GM12865 (cell line): ENCODE data around the gene SYNM.

Source experiments
- DNase-seq: peaks from one replicate; pipeline ENCODE4 v3.0.0; 2010; ENCODE audit warnings: low read depth
- H3K4me3 ChIP-seq: 2 replicates; pipeline ENCODE4 v1.5.1; 2011; ENCODE audit warnings: mild to moderate bottlenecking, low read depth, low read length, control low read depth
- TF ChIP-seq, protein P1 (sequence below): IDR thresholded peaks from 2 replicates; pipeline ENCODE4 v1.5.1; 2011; ENCODE audit warnings: low read length, control low read depth, low read depth, inconsistent platforms; ENCODE audit not compliant: insufficient read depth; ENCODE audit errors: missing control alignments

Gene SYNM

DNA sequence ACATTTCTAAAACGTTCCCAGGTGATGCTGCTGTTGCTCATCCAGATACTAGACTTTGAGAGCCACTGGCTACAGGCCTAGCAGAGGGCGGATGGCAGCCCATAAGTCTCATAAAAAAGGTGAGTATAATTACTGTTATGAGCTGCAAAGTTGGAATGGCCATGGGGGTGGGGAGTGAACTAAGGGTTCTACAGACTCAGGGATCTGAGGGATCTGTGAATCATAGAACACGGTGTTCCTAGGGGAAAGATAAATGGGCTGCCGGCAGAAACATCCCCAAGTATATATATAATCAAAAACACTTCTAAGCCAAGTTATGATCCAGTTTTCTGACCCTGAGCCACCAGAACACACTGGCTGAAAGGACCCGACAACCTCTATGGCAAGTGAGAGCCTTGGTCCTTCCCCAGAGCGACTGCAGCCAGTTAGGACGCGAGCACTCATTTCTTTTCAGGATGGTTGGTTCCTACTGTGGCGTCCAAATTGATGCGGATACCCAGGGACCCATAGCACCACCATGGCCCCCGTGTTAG lies 7.9 kb upstream of the SYNM start:
- no peak overlapping the region for H3K4me3 ChIP-seq
- no peak for DNase-seq
- TF ChIP-seq, protein P1, sequence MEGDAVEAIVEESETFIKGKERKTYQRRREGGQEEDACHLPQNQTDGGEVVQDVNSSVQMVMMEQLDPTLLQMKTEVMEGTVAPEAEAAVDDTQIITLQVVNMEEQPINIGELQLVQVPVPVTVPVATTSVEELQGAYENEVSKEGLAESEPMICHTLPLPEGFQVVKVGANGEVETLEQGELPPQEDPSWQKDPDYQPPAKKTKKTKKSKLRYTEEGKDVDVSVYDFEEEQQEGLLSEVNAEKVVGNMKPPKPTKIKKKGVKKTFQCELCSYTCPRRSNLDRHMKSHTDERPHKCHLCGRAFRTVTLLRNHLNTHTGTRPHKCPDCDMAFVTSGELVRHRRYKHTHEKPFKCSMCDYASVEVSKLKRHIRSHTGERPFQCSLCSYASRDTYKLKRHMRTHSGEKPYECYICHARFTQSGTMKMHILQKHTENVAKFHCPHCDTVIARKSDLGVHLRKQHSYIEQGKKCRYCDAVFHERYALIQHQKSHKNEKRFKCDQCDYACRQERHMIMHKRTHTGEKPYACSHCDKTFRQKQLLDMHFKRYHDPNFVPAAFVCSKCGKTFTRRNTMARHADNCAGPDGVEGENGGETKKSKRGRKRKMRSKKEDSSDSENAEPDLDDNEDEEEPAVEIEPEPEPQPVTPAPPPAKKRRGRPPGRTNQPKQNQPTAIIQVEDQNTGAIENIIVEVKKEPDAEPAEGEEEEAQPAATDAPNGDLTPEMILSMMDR = no peak

DNA sequence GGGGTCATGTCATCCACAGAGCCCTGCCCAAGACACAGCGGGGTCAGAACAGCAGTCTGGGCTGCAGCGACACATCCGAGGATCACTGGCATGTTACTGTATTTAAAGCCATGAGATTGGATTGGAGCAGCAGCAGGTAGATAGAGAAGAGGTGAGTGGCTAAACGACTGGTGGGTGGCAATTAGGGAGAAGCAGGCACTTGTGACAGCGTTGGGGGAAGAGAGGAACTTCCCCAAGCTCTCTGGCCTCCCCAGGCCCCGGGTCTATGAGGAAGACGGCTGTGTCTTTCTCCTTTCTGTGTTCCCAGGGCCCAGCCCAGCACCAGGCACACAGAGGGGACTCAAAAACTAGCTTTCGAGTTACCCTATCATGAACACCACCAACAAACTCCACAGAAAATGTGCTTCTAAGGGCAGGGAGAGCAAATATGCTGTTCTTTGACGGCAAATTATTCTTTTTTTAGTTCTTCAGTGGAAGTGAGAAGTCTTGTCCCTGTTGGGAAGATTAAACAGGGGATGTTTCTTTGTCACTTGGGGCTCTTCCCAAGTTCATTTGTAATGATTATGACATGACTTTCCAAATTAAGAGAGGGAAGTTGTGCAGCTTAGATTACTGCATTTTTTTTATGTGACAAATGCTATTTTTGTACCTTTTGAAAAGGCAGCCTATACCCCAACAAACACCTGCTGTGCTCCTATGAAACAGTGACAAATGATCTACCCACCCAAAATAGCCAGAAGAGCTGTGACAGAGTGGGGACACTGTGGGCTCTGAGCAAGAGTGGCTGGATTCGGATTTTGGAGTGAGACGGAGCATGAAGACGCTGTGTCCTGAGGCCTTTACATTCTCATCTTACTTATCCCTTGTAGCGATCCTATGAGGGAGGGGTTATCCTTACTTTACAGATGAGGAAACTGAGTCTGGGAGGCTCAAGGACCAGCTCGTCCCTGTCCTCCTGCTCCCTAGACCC lies 7.2 kb upstream of the SYNM start:
- TF ChIP-seq, protein P1 = no peak
- H3K4me3 ChIP-seq = no peak overlapping the region
- no peak for DNase-seq

DNA sequence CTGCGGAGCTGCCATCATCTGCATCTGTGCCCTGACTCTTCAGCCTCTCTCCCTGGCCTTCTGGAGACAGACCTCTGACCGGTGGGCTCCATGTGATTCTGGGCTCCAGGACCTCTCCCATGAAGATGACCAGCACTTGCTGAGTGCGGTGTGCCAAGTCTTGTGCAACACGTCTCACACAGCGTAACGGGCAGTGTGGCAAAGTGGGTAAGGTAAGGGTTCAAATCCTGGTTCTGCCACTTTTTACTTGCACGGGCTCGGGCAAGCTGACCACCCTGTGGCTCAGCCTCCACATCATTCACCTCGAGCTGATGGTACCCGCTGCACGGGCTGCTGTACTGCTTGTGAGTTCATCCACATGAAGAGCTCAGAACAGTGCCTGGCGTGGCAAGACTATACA lies 6.5 kb upstream of the SYNM start:
- no peak for DNase-seq
- H3K4me3 ChIP-seq = no peak overlapping the region
- TF ChIP-seq, protein P1 = no peak

DNA sequence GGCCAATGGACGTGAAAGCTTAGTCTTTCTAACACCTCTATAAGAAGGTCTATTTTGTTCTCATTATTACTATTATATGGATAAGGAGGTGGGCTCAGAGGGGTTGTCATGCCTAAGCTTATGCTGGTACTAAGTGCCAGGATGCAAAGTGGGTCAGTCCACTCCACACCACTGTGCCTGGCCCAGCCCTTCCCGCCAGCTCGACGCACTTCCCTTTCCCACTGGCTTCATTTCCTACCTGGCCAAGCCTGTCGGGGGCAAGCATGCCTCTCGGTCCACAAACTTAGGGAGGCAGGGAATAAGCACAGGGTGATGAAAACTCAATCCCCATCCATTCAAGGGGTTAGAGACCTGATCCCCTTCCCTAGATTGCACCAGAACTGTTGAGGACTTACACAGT lies 5.9 kb upstream of the SYNM start:
- H3K4me3 ChIP-seq = no peak overlapping the region
- TF ChIP-seq, protein P1 = no peak
- DNase-seq = no peak

DNA sequence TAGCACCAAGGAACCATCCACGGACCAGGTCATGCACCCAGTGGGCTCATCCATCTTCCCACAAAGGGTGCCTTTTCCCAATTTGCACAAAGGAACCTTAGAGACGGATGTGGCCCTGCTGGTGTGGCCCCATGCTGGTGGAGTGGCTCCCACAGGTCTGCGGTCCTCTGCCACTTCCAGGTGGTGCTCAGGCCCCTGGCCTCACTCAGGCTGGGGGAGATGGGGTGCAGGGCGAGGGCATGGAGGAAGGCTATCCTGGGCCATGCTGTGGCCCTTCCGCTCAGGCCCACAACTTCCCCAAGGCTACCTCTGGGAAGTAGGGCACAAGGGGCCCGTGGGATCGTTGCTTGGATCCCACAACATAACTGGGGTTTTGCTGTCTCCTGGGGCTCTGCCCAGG lies 5.2 kb upstream of the SYNM start:
- no peak for DNase-seq
- TF ChIP-seq, protein P1 = no peak
- no peak overlapping the region for H3K4me3 ChIP-seq

DNA sequence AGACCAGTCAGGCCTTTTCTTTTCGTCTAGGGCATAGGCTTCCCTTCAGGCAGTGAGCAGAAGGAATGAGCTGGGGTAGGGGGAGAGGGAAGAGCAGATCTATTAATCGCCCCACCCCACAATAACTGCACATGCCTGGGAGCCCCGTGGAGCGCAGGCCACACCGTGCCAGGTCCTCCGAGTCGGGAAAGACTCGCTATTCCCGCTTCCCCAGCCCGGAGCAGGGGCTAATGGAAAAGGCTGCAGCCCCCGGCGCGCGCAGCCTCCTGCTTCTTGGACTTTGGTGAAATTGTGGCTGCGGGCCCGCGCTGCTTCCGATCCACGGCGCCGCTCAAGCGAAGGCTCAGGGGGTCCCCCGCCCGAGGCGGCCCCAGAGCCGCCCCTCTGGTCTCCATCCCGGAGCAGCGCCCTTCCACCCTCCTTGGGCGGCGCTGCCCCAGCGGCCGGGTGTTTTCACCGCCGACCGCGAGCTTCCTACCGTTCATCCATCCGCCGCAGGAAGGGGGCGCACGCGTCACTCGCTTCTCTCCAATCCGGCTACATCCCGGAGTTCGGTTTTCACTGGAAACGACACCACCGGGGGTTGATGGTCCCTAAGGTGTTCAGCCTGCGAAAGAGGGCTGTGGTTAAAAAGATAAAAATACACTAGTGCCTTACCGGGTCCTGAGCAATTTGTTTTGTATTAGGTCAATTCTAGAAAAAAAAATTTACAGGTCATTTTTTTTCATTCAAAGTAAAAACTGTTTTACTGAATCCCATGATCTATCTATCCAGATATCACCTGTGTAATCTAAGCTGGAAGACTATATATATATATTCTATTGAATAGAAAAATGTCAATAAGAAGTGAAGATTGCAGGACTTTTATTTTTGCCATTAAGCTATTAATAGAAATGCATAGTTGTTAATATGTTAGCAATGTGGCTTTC lies 4.4 kb upstream of the SYNM start:
- DNase-seq = peak; percentile 56
- H3K4me3 ChIP-seq = no peak overlapping the region; the same call in 1 of the 2 replicates
- TF ChIP-seq, protein P1 = peak; percentile 69
